LHCN-M2 (cell line): ENCODE results near the gene INPP5D. TPM values are rescaled to one million over a fixed set of nuclear protein-coding genes. Genes with fewer than 3 reads are reported as not detected.
A peak's percentile ranks its signal among the peaks of the same experiment; 100 is the strongest.
"Not testable (repeated sequence)": the region's sequence is repeated elsewhere in the genome, so short reads cannot be mapped to it uniquely, and the experiment has no call there.

Experiments used
- DNase-seq: peaks from one replicate; pipeline ENCODE4 v3.0.0-alpha.2; 2012; ENCODE audit warnings: low read depth
- total RNA-seq: library from RNA; depleted of rRNA; stranded (reverse); fragments of >200 nt; gene quantifications from 2 replicates; pipeline ENCODE4 v1.2.3, GENCODE V29; 2014

Gene INPP5D
- total RNA-seq, 1 experiment from 2014 or later = 0.34 TPM

GRCh38 chr2:233053928-233054784 lies 6.0 kb upstream of the INPP5D start:
- peak; percentile 32 for DNase-seq

- DNase-seq = no peak
Measured at GRCh38 chr2:233055362-233055761, 4.8 kb upstream of the INPP5D start.

- no peak for DNase-seq
Measured at GRCh38 chr2:233056961-233057605, 3.1 kb upstream of the INPP5D start.

- DNase-seq = no peak
Measured at GRCh38 chr2:233058717-233059546, 1.2 kb upstream of the INPP5D start.

GRCh38 chr2:233059547-233059796 lies 670 bp upstream of the INPP5D start:
- DNase-seq = no peak

- no peak for DNase-seq
Measured at GRCh38 chr2:233060501-233060979, 398 bp downstream of the INPP5D start.

GRCh38 chr2:233060980-233061590 lies 943 bp downstream of the INPP5D start:
- DNase-seq = no peak

GRCh38 chr2:233061591-233062450 lies 1.7 kb downstream of the INPP5D start:
- DNase-seq = no peak

- no peak for DNase-seq
Measured at GRCh38 chr2:233062451-233062850, 2.3 kb downstream of the INPP5D start.

GRCh38 chr2:233062946-233063268 lies 2.8 kb downstream of the INPP5D start:
- no peak for DNase-seq

- DNase-seq = no peak
Measured at GRCh38 chr2:233063269-233063975, 3.3 kb downstream of the INPP5D start.

DNA sequence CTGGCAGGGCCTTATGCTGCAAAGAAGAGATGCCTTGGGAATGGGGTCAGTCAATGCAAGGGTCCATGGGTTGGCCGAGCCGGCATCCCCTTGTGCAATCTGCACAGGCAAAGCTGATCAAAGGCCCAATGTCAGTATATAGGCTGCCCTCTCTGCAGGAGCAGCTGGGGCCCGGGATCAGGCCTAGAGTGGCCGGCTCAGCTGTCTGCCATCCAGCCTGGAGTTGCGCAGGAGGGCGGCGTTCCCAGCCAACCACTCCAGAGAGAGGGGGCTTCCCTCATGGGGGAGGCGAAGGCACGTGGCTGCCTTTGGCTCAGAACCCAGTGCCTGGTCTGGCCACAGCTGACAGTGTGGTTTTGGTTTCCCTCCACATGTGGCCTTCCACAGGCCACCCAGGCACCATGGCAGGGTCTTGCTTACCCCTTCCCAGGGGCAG lies 3.9 kb downstream of the INPP5D start:
- no peak for DNase-seq

GRCh38 chr2:233064530-233065199 lies 4.5 kb downstream of the INPP5D start:
- no peak for DNase-seq

GRCh38 chr2:233065200-233065589 lies 5.1 kb downstream of the INPP5D start:
- not testable (repeated sequence) for DNase-seq

DNA sequence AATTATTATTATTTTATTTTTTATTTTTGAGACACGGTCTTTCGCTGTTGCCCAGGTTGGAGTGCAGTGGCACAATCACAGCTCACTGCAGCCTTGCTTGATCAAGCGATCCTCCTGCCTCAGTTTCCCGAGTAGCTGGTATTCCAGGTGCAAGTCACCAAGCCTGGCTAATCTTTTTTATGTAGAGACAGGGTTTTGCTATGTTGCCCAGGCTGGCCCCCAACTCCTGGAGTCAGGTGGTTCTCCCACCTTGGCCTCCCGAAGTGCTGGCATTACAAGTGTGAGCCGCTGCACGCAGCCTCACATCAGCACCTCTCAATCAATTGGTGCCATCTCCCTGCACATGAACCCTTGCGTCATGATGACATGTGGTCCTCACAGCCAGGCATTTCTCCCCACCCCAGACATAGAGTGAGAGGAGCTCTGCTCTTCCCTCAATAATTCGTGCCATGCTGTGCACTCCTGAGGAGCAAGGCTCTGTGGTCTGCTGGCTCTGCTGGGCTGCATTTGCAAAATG lies 5.9 kb downstream of the INPP5D start:
- no peak for DNase-seq

DNA sequence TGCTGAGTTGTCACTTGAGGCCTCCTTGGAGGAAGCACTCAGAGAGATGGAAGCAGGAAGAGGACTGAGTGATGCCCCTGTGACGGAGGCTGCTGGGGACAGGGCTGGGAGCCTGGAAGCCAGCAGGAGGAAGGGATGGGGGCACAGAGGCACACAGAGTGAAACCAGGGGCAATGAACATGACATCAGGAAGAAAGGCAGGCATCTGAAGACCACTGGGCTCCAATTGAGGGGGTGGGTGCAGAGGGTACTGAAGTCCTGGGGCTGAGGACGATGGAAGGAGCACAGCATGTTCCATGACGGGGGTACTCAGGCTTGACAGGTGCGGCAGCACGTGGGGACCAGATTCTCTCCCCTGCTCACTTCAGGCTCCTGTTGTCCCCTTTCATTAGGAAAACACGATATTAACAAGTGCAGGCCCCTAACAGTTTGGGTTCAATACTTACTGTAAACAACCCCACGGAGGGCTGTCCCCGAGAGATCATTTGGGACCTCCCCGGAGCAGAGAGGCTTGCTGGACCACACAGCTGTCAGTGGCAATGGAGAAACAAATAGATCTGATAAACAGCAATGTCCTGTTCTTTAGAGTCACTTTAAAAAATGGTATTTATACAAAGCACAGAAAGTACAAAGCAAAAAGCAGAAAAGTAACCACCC lies 8.7 kb downstream of the INPP5D start:
- DNase-seq = no peak

DNA sequence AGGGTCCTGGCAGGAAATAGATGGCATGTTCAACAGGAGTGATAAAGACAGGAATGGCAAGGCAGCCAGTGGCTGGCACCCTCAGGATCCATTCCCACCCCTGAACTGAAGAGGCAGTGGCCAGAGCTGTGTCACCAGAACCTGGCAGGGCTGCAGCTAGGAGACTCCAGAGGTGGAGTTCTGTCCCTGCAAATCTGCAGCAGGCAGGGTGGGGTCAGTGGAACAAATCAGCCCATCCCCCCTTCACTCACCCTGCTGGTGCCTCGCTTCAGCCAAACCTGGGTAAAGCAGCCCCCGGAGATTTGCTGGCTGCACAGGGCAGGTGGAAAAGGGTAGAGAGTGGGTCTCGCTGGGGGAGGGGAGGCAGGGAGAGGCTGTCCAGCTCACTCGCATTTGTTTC lies 12.7 kb downstream of the INPP5D start:
- no peak for DNase-seq

DNA sequence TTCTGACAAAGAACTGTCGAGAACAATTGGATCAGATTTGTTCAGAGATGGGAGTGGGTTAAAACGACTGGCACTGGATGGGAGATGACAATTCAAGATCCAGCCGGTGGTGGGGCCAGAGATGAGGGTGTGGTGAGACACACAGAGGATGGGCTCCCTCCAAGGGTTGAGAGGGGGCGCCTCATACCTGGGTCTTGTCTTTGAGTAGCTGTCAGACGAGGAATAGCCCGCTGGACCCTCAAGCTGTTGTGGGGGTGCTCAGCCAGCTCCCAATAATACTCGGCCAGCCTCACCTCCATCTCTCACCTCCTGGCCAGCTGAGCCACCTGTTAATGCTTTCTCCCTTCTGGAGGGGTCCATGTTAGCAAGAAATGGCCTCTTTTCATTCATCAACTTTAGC lies 14.0 kb downstream of the INPP5D start:
- no peak for DNase-seq
